ENCODE data around the gene CARD8.

CARD8 gene, protein sequence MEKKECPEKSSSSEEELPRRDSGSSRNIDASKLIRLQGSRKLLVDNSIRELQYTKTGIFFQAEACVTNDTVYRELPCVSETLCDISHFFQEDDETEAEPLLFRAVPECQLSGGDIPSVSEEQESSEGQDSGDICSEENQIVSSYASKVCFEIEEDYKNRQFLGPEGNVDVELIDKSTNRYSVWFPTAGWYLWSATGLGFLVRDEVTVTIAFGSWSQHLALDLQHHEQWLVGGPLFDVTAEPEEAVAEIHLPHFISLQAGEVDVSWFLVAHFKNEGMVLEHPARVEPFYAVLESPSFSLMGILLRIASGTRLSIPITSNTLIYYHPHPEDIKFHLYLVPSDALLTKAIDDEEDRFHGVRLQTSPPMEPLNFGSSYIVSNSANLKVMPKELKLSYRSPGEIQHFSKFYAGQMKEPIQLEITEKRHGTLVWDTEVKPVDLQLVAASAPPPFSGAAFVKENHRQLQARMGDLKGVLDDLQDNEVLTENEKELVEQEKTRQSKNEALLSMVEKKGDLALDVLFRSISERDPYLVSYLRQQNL

DNA sequence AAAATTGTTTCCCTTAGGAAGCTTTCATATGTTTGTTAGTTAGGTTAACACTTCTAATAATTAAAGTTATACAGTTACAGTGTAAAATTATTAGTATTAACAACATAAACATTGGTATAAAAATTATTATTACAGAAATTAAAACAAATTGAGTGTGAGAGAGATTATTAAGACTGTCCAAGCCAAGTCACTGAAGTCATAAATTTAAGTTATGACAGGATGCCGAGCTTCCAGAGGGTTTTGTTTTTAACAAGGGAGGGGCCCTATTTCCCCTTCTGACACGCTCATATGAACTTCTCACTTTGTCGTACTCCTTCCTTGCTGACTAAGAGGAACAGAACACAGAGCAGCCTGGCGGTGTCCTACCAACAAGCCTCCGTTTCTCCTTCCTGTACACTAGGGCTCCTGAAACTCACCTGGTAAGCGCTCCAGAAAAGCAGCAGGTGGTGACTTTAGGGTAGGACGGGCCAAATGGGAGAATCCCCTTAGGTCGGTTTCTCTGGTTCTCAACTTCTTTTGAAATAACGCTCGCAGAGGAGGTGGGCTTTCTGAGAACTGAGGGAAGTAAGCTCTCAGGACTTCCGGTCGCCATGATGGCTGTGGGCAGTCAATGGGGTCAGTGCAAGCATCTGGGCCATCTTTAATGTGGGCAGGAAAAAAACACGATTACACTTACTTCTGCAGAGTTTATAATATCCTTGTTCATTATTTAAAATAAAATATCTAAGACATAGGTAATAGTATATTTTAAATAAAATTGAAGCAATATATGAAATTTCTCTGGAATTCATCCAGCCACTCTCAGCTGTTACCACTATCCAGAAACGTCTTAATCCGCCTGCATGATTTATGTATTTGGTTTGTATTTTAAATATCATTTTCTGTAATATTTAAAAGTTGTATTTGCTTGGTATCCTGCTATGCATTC lies at the start of gene CARD8:
TSS of gene CARD8 (minus strand) at position 537 of the 928 bp plus-strand sequence. CDS start 14,892 bp downstream, outside the sequence.
- H3K4me3 ChIP-seq (ENCODE audit: low read depth in 1 of 2, low read length in 1 of 2), result peak within 1 kb of the TSS; percentile 81 to 84
- H3K4me1 ChIP-seq (ENCODE audit: control insufficient read depth in 1 of 2, insufficient read depth in 1 of 2, low read depth in 1 of 2, low read length in 1 of 2), result peaks cover 79 to 85% of the 10 kb centered on the region in 2 experiments
- H3K36me3 ChIP-seq, result no peaks in the 10 kb centered on the region
- H3K27me3 ChIP-seq, result no peaks in the 10 kb centered on the region
- TF ChIP-seq, protein P1, sequence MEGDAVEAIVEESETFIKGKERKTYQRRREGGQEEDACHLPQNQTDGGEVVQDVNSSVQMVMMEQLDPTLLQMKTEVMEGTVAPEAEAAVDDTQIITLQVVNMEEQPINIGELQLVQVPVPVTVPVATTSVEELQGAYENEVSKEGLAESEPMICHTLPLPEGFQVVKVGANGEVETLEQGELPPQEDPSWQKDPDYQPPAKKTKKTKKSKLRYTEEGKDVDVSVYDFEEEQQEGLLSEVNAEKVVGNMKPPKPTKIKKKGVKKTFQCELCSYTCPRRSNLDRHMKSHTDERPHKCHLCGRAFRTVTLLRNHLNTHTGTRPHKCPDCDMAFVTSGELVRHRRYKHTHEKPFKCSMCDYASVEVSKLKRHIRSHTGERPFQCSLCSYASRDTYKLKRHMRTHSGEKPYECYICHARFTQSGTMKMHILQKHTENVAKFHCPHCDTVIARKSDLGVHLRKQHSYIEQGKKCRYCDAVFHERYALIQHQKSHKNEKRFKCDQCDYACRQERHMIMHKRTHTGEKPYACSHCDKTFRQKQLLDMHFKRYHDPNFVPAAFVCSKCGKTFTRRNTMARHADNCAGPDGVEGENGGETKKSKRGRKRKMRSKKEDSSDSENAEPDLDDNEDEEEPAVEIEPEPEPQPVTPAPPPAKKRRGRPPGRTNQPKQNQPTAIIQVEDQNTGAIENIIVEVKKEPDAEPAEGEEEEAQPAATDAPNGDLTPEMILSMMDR (IDR thresholded peaks at IDR 0.05), result peak; percentile 49
- H3K27ac ChIP-seq, result peak within 1 kb of the TSS; percentile 100
- no peaks in the 10 kb centered on the region for H3K9me3 ChIP-seq

DNA sequence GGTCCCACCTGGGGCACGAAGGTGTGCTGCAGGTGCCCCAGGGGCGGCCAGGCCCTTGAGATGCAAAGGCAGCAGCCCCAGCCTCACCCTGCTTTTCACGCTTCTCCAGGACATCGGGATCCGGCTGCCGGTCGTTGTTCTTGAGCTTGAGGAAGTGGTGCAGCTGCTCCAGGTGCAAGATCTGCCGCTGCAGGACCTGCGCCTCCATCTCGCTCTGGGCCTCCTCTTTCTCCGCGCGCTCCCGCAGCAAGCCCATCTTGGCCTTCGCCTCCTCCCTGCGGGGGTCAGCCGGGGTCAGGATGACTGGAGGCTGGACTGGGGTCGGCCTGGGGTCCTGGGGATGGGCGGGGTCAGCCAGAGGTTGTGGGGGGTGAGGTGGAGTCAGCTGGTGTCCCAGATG lies 48.2 kb upstream of the CARD8 start:
- H3K27ac ChIP-seq, result no peak overlapping the region
- H3K4me1 ChIP-seq (ENCODE audit: control insufficient read depth in 1 of 2, insufficient read depth in 1 of 2, low read depth in 1 of 2, low read length in 1 of 2), result no peaks in the 10 kb centered on the region
- H3K4me3 ChIP-seq (ENCODE audit: low read depth in 1 of 2, low read length in 1 of 2), result no peak overlapping the region
- TF ChIP-seq, protein P1 (IDR thresholded peaks at IDR 0.05), result no peak
- H3K9me3 ChIP-seq, result no peaks in the 10 kb centered on the region
- H3K36me3 ChIP-seq, result no peaks in the 10 kb centered on the region
- no peaks in the 10 kb centered on the region for H3K27me3 ChIP-seq

DNA sequence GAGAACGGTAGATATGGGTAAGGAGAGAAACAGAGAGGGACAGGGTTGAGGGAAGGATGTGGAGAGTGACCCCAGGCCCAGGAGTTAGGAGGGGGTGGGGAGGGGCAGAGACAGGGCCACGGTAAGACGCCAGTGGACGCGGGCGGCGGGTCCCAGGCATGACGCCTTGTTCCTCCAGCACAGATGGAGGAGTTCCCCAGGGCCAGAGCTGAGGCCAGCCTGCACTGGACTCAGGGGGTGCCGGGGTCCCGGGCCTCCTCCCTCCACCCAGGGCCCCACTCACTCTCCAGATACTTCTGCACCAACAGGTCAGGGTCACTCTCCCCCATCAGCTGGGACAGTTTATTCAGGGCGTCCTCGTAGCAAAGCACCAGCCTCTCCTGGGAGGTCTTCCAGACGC lies 47.7 kb upstream of the CARD8 start:
- Histone ChIP-seq H3K27ac (no peak overlapping the region), H3K4me3 (ENCODE audit: low read depth in 1 of 2, low read length in 1 of 2) (no peak overlapping the region), H3K27me3 (no peaks in the 10 kb centered on the region), H3K4me1 (ENCODE audit: control insufficient read depth in 1 of 2, insufficient read depth in 1 of 2, low read depth in 1 of 2, low read length in 1 of 2) (no peaks in the 10 kb centered on the region), H3K9me3 (no peaks in the 10 kb centered on the region), H3K36me3 (no peaks in the 10 kb centered on the region)
- TF ChIP-seq, protein P1 (IDR thresholded peaks at IDR 0.05), result no peak

DNA sequence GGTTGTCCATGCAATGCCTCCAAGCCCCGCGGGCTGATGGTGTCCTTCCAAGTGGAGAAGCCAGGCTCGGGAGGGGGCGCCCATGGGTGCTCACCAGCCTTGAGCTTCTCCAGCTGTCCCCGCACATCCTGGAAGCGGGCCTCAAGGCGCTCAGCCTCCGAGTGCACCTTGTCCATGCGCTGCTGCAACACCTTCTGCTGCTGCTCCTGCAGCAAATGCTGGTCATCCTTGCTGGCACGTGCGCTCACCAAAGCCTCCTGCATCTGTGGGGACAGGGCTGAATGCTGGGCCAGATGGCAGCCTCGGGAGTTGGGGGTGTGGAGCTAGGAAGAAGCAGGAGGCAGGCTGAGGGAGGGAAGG lies 46.9 kb upstream of the CARD8 start:
- Histone ChIP-seq H3K9me3 (no peaks in the 10 kb centered on the region), H3K27me3 (no peaks in the 10 kb centered on the region), H3K36me3 (no peaks in the 10 kb centered on the region), H3K4me3 (ENCODE audit: low read depth in 1 of 2, low read length in 1 of 2) (no peak overlapping the region), H3K4me1 (ENCODE audit: control insufficient read depth in 1 of 2, insufficient read depth in 1 of 2, low read depth in 1 of 2, low read length in 1 of 2) (no peaks in the 10 kb centered on the region), H3K27ac (no peak overlapping the region)
- TF ChIP-seq, protein P1 (IDR thresholded peaks at IDR 0.05), result no peak

DNA sequence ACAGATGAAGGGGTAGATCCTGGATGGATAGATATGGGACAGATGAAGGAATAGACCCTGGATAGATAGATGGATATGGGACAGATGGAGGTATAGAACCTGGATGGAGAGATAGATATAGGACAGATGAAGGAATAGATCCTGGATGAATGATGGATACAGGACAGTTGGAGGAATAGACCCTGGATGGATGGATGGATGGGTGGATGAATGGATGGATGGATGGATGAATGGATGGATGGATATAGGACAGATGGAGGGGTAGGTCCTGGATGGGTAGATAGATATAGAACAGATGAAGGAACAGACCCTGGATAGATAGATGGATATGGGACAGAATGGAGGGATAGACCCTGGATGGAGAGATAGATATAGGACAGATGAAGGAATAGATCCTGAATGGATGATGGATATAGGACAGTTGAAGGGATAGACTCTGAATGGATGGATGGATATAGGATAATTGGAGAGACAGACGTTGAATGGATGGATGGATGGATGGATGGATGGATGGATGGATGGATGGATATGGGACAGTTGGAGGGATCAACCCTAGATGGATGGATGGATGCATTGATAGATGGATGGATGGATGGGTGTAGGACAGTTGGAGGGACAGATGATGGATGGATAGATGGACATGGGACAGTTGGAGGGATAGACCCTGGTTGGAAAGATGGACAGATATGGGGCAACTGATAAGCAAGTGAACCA lies 46.3 kb upstream of the CARD8 start:
- Histone ChIP-seq H3K9me3 (no peaks in the 10 kb centered on the region), H3K36me3 (no peaks in the 10 kb centered on the region), H3K4me1 (ENCODE audit: control insufficient read depth in 1 of 2, insufficient read depth in 1 of 2, low read depth in 1 of 2, low read length in 1 of 2) (no peaks in the 10 kb centered on the region), H3K27ac (no peak overlapping the region), H3K27me3 (no peaks in the 10 kb centered on the region), H3K4me3 (ENCODE audit: low read depth in 1 of 2, low read length in 1 of 2) (no peak overlapping the region)
- TF ChIP-seq, protein P1 (IDR thresholded peaks at IDR 0.05), result no peak
